T-helper 2 cell treated with Interferon-gamma antibody and Interleukin-4, amounts not matched to agents 100 ng/mL and 5 ng/mL, for 36 hours (primary cell): Measurements from ENCODE around the gene DUSP5. TPM values are rescaled to one million over a fixed set of nuclear protein-coding genes. Genes with fewer than 3 reads are reported as not detected.
"Not testable (repeated sequence)": the region's sequence is repeated elsewhere in the genome, so short reads cannot be mapped to it uniquely, and the experiment has no call there.

Source experiments
- intact Hi-C: fragments of 100-400 bp; cut with micrococcal nuclease; formaldehyde crosslinking; loops from one replicate; pipeline ENCODE4 v1.15.1; 2023
- total RNA-seq: library from RNA; stranded (reverse); gene quantifications from 2 replicates; pipeline ENCODE4 v1.2.3, GENCODE V29; 2022

Gene DUSP5
- 21.8 and 24.7 TPM in 2 replicates for total RNA-seq

- intact Hi-C loops, result loop anchor here (1.0 to 5.0 kb wide), 11 partner anchors 39 to 490 kb away; partner anchors contain the start of genes ADD3, BBIP1, SHOC2 and SMC3
Measured at GRCh38 chr10:110497438-110498086, at the start of gene DUSP5. DUSP5 (plus strand) TSS chr10:110497907; CDS start chr10:110498122, 215 bp downstream.

- intact Hi-C loops, result loop anchor here (5.0 kb wide), 1 partner anchor 37 kb away; no protein-coding TSS in a partner anchor
Measured at GRCh38 chr10:110448682-110449418, 48.9 kb upstream of the DUSP5 start.

- intact Hi-C loops, result no loop called here
Measured at GRCh38 chr10:110455446-110455845, 42.3 kb upstream of the DUSP5 start.

GRCh38 chr10:110456046-110456445 lies 41.7 kb upstream of the DUSP5 start:
- intact Hi-C loops, result no loop called here

GRCh38 chr10:110456523-110457091 lies 41.1 kb upstream of the DUSP5 start:
- intact Hi-C loops, result no loop called here

GRCh38 chr10:110457851-110458250 lies 39.9 kb upstream of the DUSP5 start:
- intact Hi-C loops, result no loop called here

GRCh38 chr10:110458266-110458920 lies 39.3 kb upstream of the DUSP5 start:
- intact Hi-C loops, result no loop called here

- intact Hi-C loops, result no loop called here
Measured at GRCh38 chr10:110459600-110459999, 38.1 kb upstream of the DUSP5 start.

- intact Hi-C loops, result no loop called here
Measured at GRCh38 chr10:110460111-110460809, 37.4 kb upstream of the DUSP5 start.

GRCh38 chr10:110461088-110461487 lies 36.6 kb upstream of the DUSP5 start:
- intact Hi-C loops, result no loop called here

GRCh38 chr10:110461530-110461929 lies 36.2 kb upstream of the DUSP5 start:
- intact Hi-C loops, result no loop called here

GRCh38 chr10:110462166-110463095 lies 35.3 kb upstream of the DUSP5 start:
- intact Hi-C loops, result no loop called here

- intact Hi-C loops, result not testable (repeated sequence)
Measured at GRCh38 chr10:110468258-110468657, 29.4 kb upstream of the DUSP5 start.

- intact Hi-C loops, result not testable (repeated sequence)
Measured at GRCh38 chr10:110470541-110470940, 27.2 kb upstream of the DUSP5 start.

- intact Hi-C loops, result no loop called here
Measured at GRCh38 chr10:110471566-110472139, 26.1 kb upstream of the DUSP5 start.

- intact Hi-C loops, result no loop called here
Measured at GRCh38 chr10:110474017-110474416, 23.7 kb upstream of the DUSP5 start.

- intact Hi-C loops, result no loop called here
Measured at GRCh38 chr10:110474826-110475225, 22.9 kb upstream of the DUSP5 start.

GRCh38 chr10:110475722-110476515 lies 21.8 kb upstream of the DUSP5 start:
- intact Hi-C loops, result no loop called here

GRCh38 chr10:110479710-110480109 lies 18.0 kb upstream of the DUSP5 start:
- intact Hi-C loops, result no loop called here
